H1 (cell line): ENCODE data around the gene OR5H1. TPM values are rescaled to one million over a fixed set of nuclear protein-coding genes. Genes with fewer than 3 reads are reported as not detected.

Source experiments
- CTCF ChIA-PET: fragments of 300-600 bp; sonication (Branson Sonifier 250); formaldehyde crosslinking; loops from one replicate; lab custom pipeline; 2021; ENCODE audit not compliant: partially characterized antibody; lab: Charles Lee
- POLR2A ChIA-PET: fragments of 300-600 bp; sonication (Branson Sonifier 250); formaldehyde crosslinking; loops from one replicate; lab custom pipeline; 2021; ENCODE audit warnings: inconsistent platforms; ENCODE audit not compliant: partially characterized antibody; lab: Charles Lee
- DNase-seq, 2 experiments: peaks; one replicate each; pipeline versions ENCODE4 v3.0.0 to v3.0.0-alpha.2; 2010 to 2022; ENCODE audit warnings: low spot score in 2 of 2, low read depth in 1 of 2, mixed read lengths in 1 of 2
- FAIRE-seq: peaks from 2 replicates; lab custom pipeline; 2011; peaks lifted over from hg19 to GRCh38; lab: Jason Lieb, UNC
- H2AFZ ChIP-seq: 2 replicates; pipeline ENCODE4 v1.8.1; 2012; ENCODE audit warnings: low read length, inconsistent platforms
- H2AK5ac ChIP-seq: 2 replicates; pipeline ENCODE4 v1.6.1; 2013; ENCODE audit warnings: low read depth, low read length
- H2BK120ac ChIP-seq: replicated peaks from 2 replicates; pipeline ENCODE3; 2013; ENCODE audit warnings: low read depth, low read length, inconsistent platforms
- H2BK12ac ChIP-seq: 2 replicates; pipeline ENCODE4 v1.6.1; 2013; ENCODE audit warnings: low read depth, low read length
- H2BK15ac ChIP-seq: 2 replicates; pipeline ENCODE4 v1.6.1; 2013; ENCODE audit warnings: low read length
- H2BK20ac ChIP-seq: 2 replicates; pipeline ENCODE4 v1.6.1; 2013; ENCODE audit warnings: low read length
- H2BK5ac ChIP-seq: 2 replicates; pipeline ENCODE4 v1.6.1; 2013; ENCODE audit warnings: low read depth, low read length
- H3K14ac ChIP-seq: 2 replicates; pipeline ENCODE4 v1.6.1; 2013; ENCODE audit warnings: inconsistent platforms; ENCODE audit not compliant: insufficient read length
- H3K18ac ChIP-seq: 2 replicates; pipeline ENCODE4 v1.6.1; 2013; ENCODE audit warnings: low read length; ENCODE audit errors: extremely low read depth
- H3K23ac ChIP-seq: 2 replicates; pipeline ENCODE4 v1.6.1; 2013; ENCODE audit warnings: inconsistent platforms; ENCODE audit not compliant: insufficient read length
- H3K23me2 ChIP-seq: 2 replicates; pipeline ENCODE4 v1.6.1; 2013; ENCODE audit warnings: low read depth, low read length
- H3K27ac ChIP-seq: 2 replicates; pipeline ENCODE4 v1.6.1; 2011; ENCODE audit warnings: low read depth, low read length, inconsistent platforms
- H3K27me3 ChIP-seq, 4 experiments: replicated peaks in 1 of 4; 1 replicate in 1 of 4; 2 replicates in 3 of 4; pipeline versions ENCODE4 v1.6.1 to v1.8.1; 2011 to 2013; ENCODE audit warnings: low read length in 3 of 4, mild to moderate bottlenecking in 3 of 4, inconsistent platforms in 2 of 4, mixed read lengths in 2 of 4, moderate library complexity in 1 of 4; ENCODE audit not compliant: control insufficient read depth in 3 of 4, insufficient read depth in 3 of 4; ENCODE audit errors: extremely low read depth in 1 of 4
- H3K36me3 ChIP-seq, 4 experiments: 2 replicates each; pipeline versions ENCODE4 v1.6.1 to v1.8.1; 2011 to 2013; ENCODE audit warnings: mild to moderate bottlenecking in 4 of 4, low read length in 3 of 4, moderate library complexity in 2 of 4, control low read depth in 1 of 4, inconsistent platforms in 1 of 4; ENCODE audit not compliant: insufficient read depth in 4 of 4, control insufficient read depth in 2 of 4
- H3K4ac ChIP-seq: replicated peaks from 2 replicates; pipeline ENCODE3; 2013; ENCODE audit warnings: low read length, low read depth, mixed read lengths, inconsistent platforms; ENCODE audit not compliant: insufficient read length
- H3K4me1 ChIP-seq, 4 experiments: replicated peaks in 1 of 4; 1 replicate in 1 of 4; 2 replicates in 3 of 4; pipeline versions ENCODE4 v1.6.1 to v1.8.1; 2011 to 2013; ENCODE audit warnings: low read length in 3 of 4, inconsistent platforms in 2 of 4, mixed read lengths in 1 of 4; ENCODE audit not compliant: insufficient read depth in 4 of 4, control insufficient read depth in 3 of 4
- H3K4me2 ChIP-seq, 2 experiments: 2 replicates each; pipeline versions ENCODE4 v1.6.1 to v1.8.1; 2011 to 2013; ENCODE audit warnings: low read depth in 2 of 2, low read length in 2 of 2, control low read depth in 1 of 2, inconsistent platforms in 1 of 2, mild to moderate bottlenecking in 1 of 2; ENCODE audit not compliant: insufficient read depth in 1 of 2
- H3K4me3 ChIP-seq, 4 experiments: fragments of 200-600, 300-600 bp in 1 of 4; sonication (generic), shearing (Covaris generic), sonication (Bioruptor Twin) in 1 of 4; 2 replicates each; pipeline versions ENCODE4 v1.5.1 to v1.8.1; 2011 to 2016; ENCODE audit warnings: low read length in 4 of 4, low read depth in 3 of 4, control low read depth in 2 of 4, inconsistent platforms in 2 of 4, mild to moderate bottlenecking in 2 of 4, mixed read lengths in 1 of 4, moderate library complexity in 1 of 4; ENCODE audit not compliant: insufficient read depth in 2 of 4; ENCODE audit errors: extremely low read depth in 1 of 4
- H3K56ac ChIP-seq: replicated peaks from 2 replicates; pipeline ENCODE3; 2013; ENCODE audit warnings: low read depth, mild to moderate bottlenecking, mixed read lengths, low read length, inconsistent platforms; ENCODE audit not compliant: insufficient read length
- H3K79me1 ChIP-seq: 2 replicates; pipeline ENCODE4 v1.6.1; 2013; ENCODE audit warnings: low read depth, low read length, control low read depth
- H3K79me2 ChIP-seq, 2 experiments: 2 replicates each; pipeline versions ENCODE4 v1.6.1 to v1.8.1; 2012 to 2013; ENCODE audit warnings: low read length in 2 of 2, mild to moderate bottlenecking in 2 of 2, inconsistent platforms in 1 of 2; ENCODE audit not compliant: insufficient read depth in 2 of 2, control insufficient read depth in 1 of 2
- H3K9ac ChIP-seq, 4 experiments: replicated peaks in 1 of 4; 1 replicate in 1 of 4; 2 replicates in 3 of 4; pipeline versions ENCODE4 v1.6.1 to v1.8.1; 2011 to 2013; ENCODE audit warnings: low read depth in 3 of 4, low read length in 3 of 4, control low read depth in 2 of 4, mild to moderate bottlenecking in 2 of 4, moderate library complexity in 2 of 4, inconsistent platforms in 1 of 4; ENCODE audit errors: extremely low read depth in 1 of 4
- H3K9me3 ChIP-seq, 2 experiments: 2 replicates each; pipeline versions ENCODE4 v1.6.1 to v1.8.1; 2012 to 2013; ENCODE audit warnings: mild to moderate bottlenecking in 2 of 2, moderate library complexity in 2 of 2, control low read depth in 1 of 2, inconsistent platforms in 1 of 2, low read depth in 1 of 2, low read length in 1 of 2, mixed read lengths in 1 of 2; ENCODE audit not compliant: insufficient read depth in 2 of 2
- H4K20me1 ChIP-seq, 2 experiments: replicated peaks in 1 of 2; 2 replicates each; pipeline versions ENCODE3 to v1.8.1; 2011 to 2013; ENCODE audit warnings: inconsistent platforms in 2 of 2, low read length in 2 of 2, mild to moderate bottlenecking in 1 of 2; ENCODE audit not compliant: insufficient read depth in 2 of 2, control insufficient read depth in 1 of 2
- H4K5ac ChIP-seq: 2 replicates; pipeline ENCODE4 v1.6.1; 2013; ENCODE audit warnings: low read length, low read depth, mixed read lengths, inconsistent platforms; ENCODE audit not compliant: insufficient read length
- H4K8ac ChIP-seq: 2 replicates; pipeline ENCODE4 v1.8.0; 2013; ENCODE audit warnings: mild to moderate bottlenecking, moderate library complexity, low read length, inconsistent platforms; ENCODE audit not compliant: insufficient read depth; ENCODE audit errors: extremely low read depth
- H4K91ac ChIP-seq: replicated peaks from 2 replicates; pipeline ENCODE3; 2013; ENCODE audit warnings: low read length, mixed read lengths, inconsistent platforms; ENCODE audit not compliant: insufficient read length
- CTBP2 ChIP-seq: IDR thresholded peaks from 2 replicates; pipeline ENCODE4 v1.7.0; 2011; ENCODE audit warnings: borderline replicate concordance, mild to moderate bottlenecking, moderate library complexity, mixed read lengths, low read length; ENCODE audit not compliant: insufficient read depth, insufficient read length
- GTF2F1 ChIP-seq: IDR thresholded peaks from 2 replicates; pipeline ENCODE4 v1.6.1; 2012; ENCODE audit warnings: low read depth, low read length, improper control_type of control experiment, borderline replicate concordance
- RXRA ChIP-seq: IDR thresholded peaks from 2 replicates; pipeline ENCODE4 v1.6.1; 2011; ENCODE audit warnings: low read depth, mild to moderate bottlenecking, low read length, moderate library complexity; ENCODE audit not compliant: insufficient read depth
- SIRT6 ChIP-seq: IDR thresholded peaks from one replicate; pipeline ENCODE4 v1.7.1; 2012; ENCODE audit warnings: low read length, inconsistent platforms
- SRF ChIP-seq: IDR thresholded peaks from 2 replicates; pipeline ENCODE4 v1.6.1; 2011; ENCODE audit warnings: mild to moderate bottlenecking, low read depth, low read length, moderate library complexity
- WGBS, 2 experiments: shearing (Covaris generic) in 1 of 2; methylation state at CpG; one replicate each; pipeline versions ENCODE4 v1.1.6 to v1.1.7; 2013 to 2015; ENCODE audit warnings: low lambda C conversion rate in 2 of 2, mixed read lengths in 2 of 2, inconsistent platforms in 1 of 2, low coverage in 1 of 2, missing lambda C conversion rate in 1 of 2; ENCODE audit not compliant: insufficient replicate concordance in 2 of 2, insufficient coverage in 1 of 2, insufficient read length in 1 of 2; ENCODE audit errors: extremely low coverage in 1 of 2, missing lambda C conversion rate in 1 of 2; 5-methylcytosine and 5-hydroxymethylcytosine counted together
- polyA plus RNA-seq, 7 experiments: library from polyadenylated mRNA; depleted of rRNA in 3 of 7; stranded (reverse) in 5 of 7; unstranded in 2 of 7; fragments of >200 nt in 5 of 7; fragments of 200-250 nt in 2 of 7; gene quantifications; 1 replicate in 5 of 7; 2 replicates in 1 of 7; 4 replicates in 1 of 7; pipeline versions ENCODE4 v1.2.1 to v1.2.3, GENCODE V29; 2011 to 2013; ENCODE audit warnings: missing spikeins in 2 of 7, mixed read lengths in 2 of 7
- total RNA-seq: library from RNA; stranded (reverse); fragmentation: NEBNext Ultra II Directional; extraction: Animal tissue kit (Norgen Biotek cat#: 25700); gene quantifications from 2 replicates; pipeline ENCODE4 v1.2.1, GENCODE V29; 2021

Gene OR5H1
- total and polyA plus RNA-seq, 2 of the 8 experiments (the other 6 are each of a cell fraction or from before 2014, with no cell fraction given), result not detected

GRCh38 chr3:98147179-98147578, 16.7 kb downstream of the OR5H1 start, which contains the start of gene OR5H14:
TSS of gene OR5H14 (plus strand) at chr3:98147479. CDS start at chr3:98149386, 1,907 bp downstream.
- Histone ChIP-seq H2BK15ac (no peak within 1 kb of the TSS), H3K4ac (no peak within 1 kb of the TSS), H4K5ac (no peak within 1 kb of the TSS), H3K36me3 (no peaks in the 10 kb centered on the region), H3K9me3 (no peaks in the 10 kb centered on the region), H2AK5ac (no peak within 1 kb of the TSS), H2AFZ (no peak within 1 kb of the TSS), H3K4me1 (no peaks in the 10 kb centered on the region), H3K27me3 (no peaks in the 10 kb centered on the region), H3K23me2 (no peaks in the 10 kb centered on the region; the same call in 1 of the 2 replicates), H3K23ac (no peak within 1 kb of the TSS), H4K20me1 (no peaks in the 10 kb centered on the region), H3K14ac (no peak within 1 kb of the TSS), H2BK5ac (no peak within 1 kb of the TSS), H3K4me3 (no peak within 1 kb of the TSS), H3K9ac (no peak within 1 kb of the TSS), H3K79me1 (no peaks in the 10 kb centered on the region), H2BK12ac (no peak within 1 kb of the TSS), H3K79me2 (no peaks in the 10 kb centered on the region), H2BK20ac (no peak within 1 kb of the TSS), H4K8ac (no peak within 1 kb of the TSS), H3K4me2 (no peak within 1 kb of the TSS), H3K18ac (no peak within 1 kb of the TSS), H3K56ac (no peak within 1 kb of the TSS), H4K91ac (no peak within 1 kb of the TSS), H2BK120ac (no peak within 1 kb of the TSS), H3K27ac (no peak within 1 kb of the TSS)
- no peak for FAIRE-seq
- no peak for DNase-seq
- ChIA-PET POLR2A (no interaction called here), CTCF (interaction anchor here (0.6 kb wide), 1 partner anchor 69 kb away, joined by 4 read pairs; no protein-coding TSS in a partner anchor)
- TF ChIP-seq GTF2F1 (no peak), SRF (no peak), CTBP2 (no peak), SIRT6 (no peak), RXRA (no peak)
- 70% methylated on average over 1 of the region's 1 CpG; no CpG with 5 or more reads in 1 of the 2 experiments for whole genome bisulfite sequencing, 2 experiments
